ENCODE results near the gene CCL18. TPM values are rescaled to one million over a fixed set of nuclear protein-coding genes. Genes with fewer than 3 reads are reported as not detected.
"Not testable (repeated sequence)": the region's sequence is repeated elsewhere in the genome, so short reads cannot be mapped to it uniquely, and the experiment has no call there.

The CCL18 gene
- total RNA-seq, 1 experiment from 2014 or later = not detected

DNA sequence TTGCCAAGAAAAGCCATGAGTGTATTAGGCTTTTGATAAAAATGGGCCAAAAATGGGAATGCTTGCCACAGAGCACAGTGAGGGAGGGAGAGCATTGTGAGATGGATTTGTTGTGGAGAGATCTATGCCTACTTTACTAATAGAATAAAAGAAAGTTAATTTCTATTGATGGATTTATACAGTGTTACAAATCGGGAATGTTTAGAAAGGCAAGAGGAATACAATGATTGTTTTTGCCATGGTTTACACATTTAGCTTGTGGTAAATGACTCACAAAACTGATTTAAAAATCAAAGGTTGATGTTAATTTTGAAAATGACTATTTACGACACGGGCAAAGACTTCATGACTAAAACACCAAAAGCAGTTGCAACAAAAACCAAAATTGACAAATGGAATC lies 56.1 kb downstream of the CCL18 start:
- Histone ChIP-seq H3K9me3 (ENCODE audit: control insufficient read depth, low read depth, low read length) (peaks cover 4% of the 10 kb centered on the region), H2BK20ac (ENCODE audit: low read depth, low read length, poor library complexity, severe bottlenecking) (no peak overlapping the region), H4K8ac (replicated peaks; ENCODE audit: insufficient read length, low read depth, low read length) (no peak overlapping the region), H2BK120ac (ENCODE audit: low read depth, low read length, poor library complexity, severe bottlenecking) (no peak overlapping the region), H4K20me1 (ENCODE audit: control insufficient read depth, insufficient read depth, insufficient read length) (no peaks in the 10 kb centered on the region), H3K56ac (ENCODE audit: insufficient read length, low read depth, low read length) (no peak overlapping the region), H3K79me1 (ENCODE audit: insufficient read depth, low read depth, low read length, poor library complexity, severe bottlenecking) (no peaks in the 10 kb centered on the region), H2AK5ac (ENCODE audit: insufficient read length, low read length) (no peak overlapping the region), H3K27ac (ENCODE audit: insufficient read length, low read depth, low read length) (no peak overlapping the region), H2BK15ac (ENCODE audit: low read depth, low read length) (no peak overlapping the region), H3K27me3 (ENCODE audit: insufficient read depth, low read length) (no peaks in the 10 kb centered on the region), H3K23ac (ENCODE audit: insufficient read length, low read depth, low read length) (no peak overlapping the region), H3K4ac (ENCODE audit: low read depth, low read length) (no peak overlapping the region), H3K14ac (ENCODE audit: insufficient read depth, low read length) (no peak overlapping the region), H3T11ph (ENCODE audit: low read length) (no peak overlapping the region), H4K5ac (ENCODE audit: insufficient read length, low read depth, low read length) (no peak overlapping the region), H2BK12ac (ENCODE audit: insufficient read length, low read depth, low read length) (no peak overlapping the region), H3K23me2 (ENCODE audit: insufficient read length, low read depth, low read length, poor library complexity, severe bottlenecking) (no peaks in the 10 kb centered on the region), H3K79me2 (ENCODE audit: insufficient read depth, low read length) (no peaks in the 10 kb centered on the region), H2BK5ac (ENCODE audit: insufficient read length, low read length) (no peak overlapping the region), H2AFZ (ENCODE audit: low read length) (no peak overlapping the region), H3K18ac (ENCODE audit: insufficient read length, low read depth, low read length) (no peak overlapping the region), H3K4me1 (ENCODE audit: insufficient read depth, low read length) (peaks cover 6% of the 10 kb centered on the region), H4K91ac (ENCODE audit: insufficient read length, low read depth, low read length) (no peak overlapping the region), H3K9ac (ENCODE audit: extremely low read depth, insufficient read length, low read length) (no peak overlapping the region), H3K4me2 (ENCODE audit: insufficient read depth, insufficient read length, low read length) (no peak overlapping the region)
- Mint-ChIP-seq H3K4me1 (peaks cover 28 to 30% of the 10 kb centered on the region in 2 experiments), H3K27me3 (ENCODE audit: low read depth) (no peaks in the 10 kb centered on the region; the same call in 1 of the 2 replicates), H3K36me3 (ENCODE audit: insufficient read depth in 1 of 3, low read depth in 3 of 3) (peaks cover 0 to 3% (median 0%) of the 10 kb centered on the region in 3 experiments; a peak in 1 of 7 replicates), H3K9me3 (peaks cover 7 to 9% of the 10 kb centered on the region in 2 experiments; a peak in 4 of 5 replicates), H3K4me3 (no peak overlapping the region), H3K27ac (no peak overlapping the region)
- DNase-seq = no peak
- no CpG with 5 or more reads among the region's 3 CpGs for WGBS (ENCODE audit: extremely low coverage, insufficient read length, low lambda C conversion rate)
- TF ChIP-seq, protein P1, sequence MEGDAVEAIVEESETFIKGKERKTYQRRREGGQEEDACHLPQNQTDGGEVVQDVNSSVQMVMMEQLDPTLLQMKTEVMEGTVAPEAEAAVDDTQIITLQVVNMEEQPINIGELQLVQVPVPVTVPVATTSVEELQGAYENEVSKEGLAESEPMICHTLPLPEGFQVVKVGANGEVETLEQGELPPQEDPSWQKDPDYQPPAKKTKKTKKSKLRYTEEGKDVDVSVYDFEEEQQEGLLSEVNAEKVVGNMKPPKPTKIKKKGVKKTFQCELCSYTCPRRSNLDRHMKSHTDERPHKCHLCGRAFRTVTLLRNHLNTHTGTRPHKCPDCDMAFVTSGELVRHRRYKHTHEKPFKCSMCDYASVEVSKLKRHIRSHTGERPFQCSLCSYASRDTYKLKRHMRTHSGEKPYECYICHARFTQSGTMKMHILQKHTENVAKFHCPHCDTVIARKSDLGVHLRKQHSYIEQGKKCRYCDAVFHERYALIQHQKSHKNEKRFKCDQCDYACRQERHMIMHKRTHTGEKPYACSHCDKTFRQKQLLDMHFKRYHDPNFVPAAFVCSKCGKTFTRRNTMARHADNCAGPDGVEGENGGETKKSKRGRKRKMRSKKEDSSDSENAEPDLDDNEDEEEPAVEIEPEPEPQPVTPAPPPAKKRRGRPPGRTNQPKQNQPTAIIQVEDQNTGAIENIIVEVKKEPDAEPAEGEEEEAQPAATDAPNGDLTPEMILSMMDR (conservative IDR thresholded peaks at IDR 0.05) = no peak

DNA sequence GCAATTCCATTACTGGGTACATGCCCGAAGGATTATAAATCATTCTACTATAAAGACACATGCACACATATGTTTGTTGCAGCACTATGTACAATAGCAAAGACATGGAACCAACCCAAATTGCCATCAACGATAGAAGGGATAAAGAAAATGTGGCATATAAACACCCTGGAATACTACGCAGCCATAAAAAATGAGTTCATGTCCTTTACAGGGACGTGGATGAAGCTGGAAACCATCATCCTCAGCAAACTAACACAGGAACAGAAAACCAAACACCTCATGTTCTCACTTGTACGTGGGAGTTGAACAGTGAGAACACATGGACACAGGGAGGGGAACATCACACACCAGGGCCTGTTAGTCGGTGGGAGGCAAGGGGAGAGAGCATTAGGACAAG lies 57.0 kb downstream of the CCL18 start:
- H4K20me1 ChIP-seq (ENCODE audit: control insufficient read depth, insufficient read depth, insufficient read length); H4K8ac ChIP-seq (replicated peaks; ENCODE audit: insufficient read length, low read depth, low read length); H3T11ph ChIP-seq (ENCODE audit: low read length); H3K23ac ChIP-seq (ENCODE audit: insufficient read length, low read depth, low read length); H3K4ac ChIP-seq (ENCODE audit: low read depth, low read length); H3K4me3 Mint-ChIP-seq; H3K18ac ChIP-seq (ENCODE audit: insufficient read length, low read depth, low read length); H3K27me3 ChIP-seq (ENCODE audit: insufficient read depth, low read length); H3K27ac Mint-ChIP-seq; H3K14ac ChIP-seq (ENCODE audit: insufficient read depth, low read length); H2BK15ac ChIP-seq (ENCODE audit: low read depth, low read length); H3K27ac ChIP-seq (ENCODE audit: insufficient read length, low read depth, low read length); H3K9ac ChIP-seq (ENCODE audit: extremely low read depth, insufficient read length, low read length); H2BK12ac ChIP-seq (ENCODE audit: insufficient read length, low read depth, low read length); H4K5ac ChIP-seq (ENCODE audit: insufficient read length, low read depth, low read length); H3K4me1 ChIP-seq (ENCODE audit: insufficient read depth, low read length); H2BK20ac ChIP-seq (ENCODE audit: low read depth, low read length, poor library complexity, severe bottlenecking); H3K79me1 ChIP-seq (ENCODE audit: insufficient read depth, low read depth, low read length, poor library complexity, severe bottlenecking); H3K56ac ChIP-seq (ENCODE audit: insufficient read length, low read depth, low read length); H2BK120ac ChIP-seq (ENCODE audit: low read depth, low read length, poor library complexity, severe bottlenecking); H2AK5ac ChIP-seq (ENCODE audit: insufficient read length, low read length); H2AFZ ChIP-seq (ENCODE audit: low read length); H3K4me2 ChIP-seq (ENCODE audit: insufficient read depth, insufficient read length, low read length); H3K79me2 ChIP-seq (ENCODE audit: insufficient read depth, low read length); H4K91ac ChIP-seq (ENCODE audit: insufficient read length, low read depth, low read length); H3K23me2 ChIP-seq (ENCODE audit: insufficient read length, low read depth, low read length, poor library complexity, severe bottlenecking); H2BK5ac ChIP-seq (ENCODE audit: insufficient read length, low read length); DNase-seq; H3K27me3 Mint-ChIP-seq (ENCODE audit: low read depth): not testable (repeated sequence)
- peaks cover 13% of the 10 kb centered on the region for H3K9me3 ChIP-seq (ENCODE audit: control insufficient read depth, low read depth, low read length)
- Mint-ChIP-seq H3K36me3 (ENCODE audit: insufficient read depth in 1 of 3, low read depth in 3 of 3) (peaks cover 7 to 12% (median 8%) of the 10 kb centered on the region in 3 experiments; a peak in 6 of 7 replicates), H3K9me3 (peaks cover 15 to 18% of the 10 kb centered on the region in 2 experiments), H3K4me1 (peaks cover 28 to 30% of the 10 kb centered on the region in 2 experiments)
- WGBS (ENCODE audit: extremely low coverage, insufficient read length, low lambda C conversion rate) = no CpG with 5 or more reads among the region's 6 CpGs
